Parathyroid adenoma (tissue), 2 donors: ENCODE results near the gene KDM6B.
A peak's percentile ranks its signal among the peaks of the same experiment; 100 is the strongest.

Experiments
- H2AFZ ChIP-seq: fragments of 300-600 bp; sonication (generic); one replicate; pipeline ENCODE4 v1.7.0; 2017; ENCODE audit warnings: antibody characterized with exemption, mild to moderate bottlenecking
- H3K27ac ChIP-seq: fragments of 300-600 bp; sonication (generic); one replicate; pipeline ENCODE4 v1.7.0; 2017
- H3K27me3 ChIP-seq: fragments of 300-600 bp; sonication (generic); one replicate; pipeline ENCODE4 v1.7.0; 2017; ENCODE audit warnings: low read length; ENCODE audit not compliant: control insufficient read depth, insufficient read depth
- H3K36me3 ChIP-seq: fragments of 300-600 bp; sonication (generic); one replicate; pipeline ENCODE4 v1.7.0; 2017; ENCODE audit warnings: low read length; ENCODE audit not compliant: control insufficient read depth, insufficient read depth
- H3K4me1 ChIP-seq: fragments of 300-600 bp; sonication (generic); one replicate; pipeline ENCODE4 v1.7.0; 2017; ENCODE audit warnings: control low read depth
- H3K4me2 ChIP-seq: fragments of 300-600 bp; sonication (generic); one replicate; pipeline ENCODE4 v1.7.0; 2017; ENCODE audit warnings: low read length
- H3K4me3 ChIP-seq: fragments of 300-600 bp; sonication (generic); one replicate; pipeline ENCODE4 v1.7.0; 2017; ENCODE audit warnings: low read depth, low read length
- H3K79me2 ChIP-seq: fragments of 300-600 bp; sonication (generic); one replicate; pipeline ENCODE4 v1.7.0; 2017; ENCODE audit warnings: control low read depth
- H3K9ac ChIP-seq: fragments of 300-600 bp; sonication (generic); one replicate; pipeline ENCODE4 v1.7.0; 2017; ENCODE audit warnings: mild to moderate bottlenecking
- H3K9me3 ChIP-seq: fragments of 300-600 bp; sonication (generic); one replicate; pipeline ENCODE4 v1.7.0; 2017; ENCODE audit warnings: low read length; ENCODE audit not compliant: control insufficient read depth
- TF ChIP-seq, protein P1 (sequence below): fragments of 300-600 bp; sonication (generic); IDR thresholded peaks from one replicate; pipeline ENCODE4 v1.7.0; 2017; ENCODE audit warnings: antibody characterized with exemption, mild to moderate bottlenecking
- donor health status: primary hyperparathyroidism.

Gene KDM6B

DNA sequence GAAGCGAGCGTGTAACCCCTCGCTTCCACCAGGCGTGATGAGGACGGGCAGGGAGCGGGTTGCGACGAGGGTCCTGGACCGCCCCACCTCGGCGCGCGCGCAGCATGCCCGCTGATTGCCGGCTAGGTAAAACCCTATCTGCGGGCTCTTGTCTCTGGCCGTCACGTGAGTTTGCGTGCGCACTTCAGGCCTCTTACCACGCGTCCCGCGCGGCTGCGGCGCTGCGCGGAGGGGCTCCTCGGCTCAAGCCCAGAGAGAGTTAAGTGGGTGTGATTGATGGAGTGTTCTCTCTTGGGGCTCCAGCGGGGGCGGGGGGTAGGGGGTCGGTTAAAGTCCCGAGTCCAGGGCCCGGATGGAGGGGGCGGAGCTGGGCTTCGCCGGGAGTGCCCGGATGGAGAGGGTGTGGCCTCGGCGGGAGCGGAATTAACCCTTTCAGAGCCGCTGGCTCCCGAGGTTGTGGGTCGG is 7.9 kb downstream of the KDM6B start:
- peaks cover 31% of the 10 kb centered on the region for H3K4me1 ChIP-seq
- H3K27ac ChIP-seq: peak overlapping the region; percentile 98
- TF ChIP-seq, protein P1, sequence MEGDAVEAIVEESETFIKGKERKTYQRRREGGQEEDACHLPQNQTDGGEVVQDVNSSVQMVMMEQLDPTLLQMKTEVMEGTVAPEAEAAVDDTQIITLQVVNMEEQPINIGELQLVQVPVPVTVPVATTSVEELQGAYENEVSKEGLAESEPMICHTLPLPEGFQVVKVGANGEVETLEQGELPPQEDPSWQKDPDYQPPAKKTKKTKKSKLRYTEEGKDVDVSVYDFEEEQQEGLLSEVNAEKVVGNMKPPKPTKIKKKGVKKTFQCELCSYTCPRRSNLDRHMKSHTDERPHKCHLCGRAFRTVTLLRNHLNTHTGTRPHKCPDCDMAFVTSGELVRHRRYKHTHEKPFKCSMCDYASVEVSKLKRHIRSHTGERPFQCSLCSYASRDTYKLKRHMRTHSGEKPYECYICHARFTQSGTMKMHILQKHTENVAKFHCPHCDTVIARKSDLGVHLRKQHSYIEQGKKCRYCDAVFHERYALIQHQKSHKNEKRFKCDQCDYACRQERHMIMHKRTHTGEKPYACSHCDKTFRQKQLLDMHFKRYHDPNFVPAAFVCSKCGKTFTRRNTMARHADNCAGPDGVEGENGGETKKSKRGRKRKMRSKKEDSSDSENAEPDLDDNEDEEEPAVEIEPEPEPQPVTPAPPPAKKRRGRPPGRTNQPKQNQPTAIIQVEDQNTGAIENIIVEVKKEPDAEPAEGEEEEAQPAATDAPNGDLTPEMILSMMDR: no peak
- H3K9ac ChIP-seq: peak overlapping the region; percentile 93
- H3K36me3 ChIP-seq: no peaks in the 10 kb centered on the region
- H3K27me3 ChIP-seq: no peaks in the 10 kb centered on the region
- H3K79me2 ChIP-seq: peaks cover 9% of the 10 kb centered on the region
- peak overlapping the region; percentile 93 for H2AFZ ChIP-seq
- no peaks in the 10 kb centered on the region for H3K9me3 ChIP-seq
- H3K4me3 ChIP-seq: peak overlapping the region; percentile 88
- peak overlapping the region; percentile 75 for H3K4me2 ChIP-seq

DNA sequence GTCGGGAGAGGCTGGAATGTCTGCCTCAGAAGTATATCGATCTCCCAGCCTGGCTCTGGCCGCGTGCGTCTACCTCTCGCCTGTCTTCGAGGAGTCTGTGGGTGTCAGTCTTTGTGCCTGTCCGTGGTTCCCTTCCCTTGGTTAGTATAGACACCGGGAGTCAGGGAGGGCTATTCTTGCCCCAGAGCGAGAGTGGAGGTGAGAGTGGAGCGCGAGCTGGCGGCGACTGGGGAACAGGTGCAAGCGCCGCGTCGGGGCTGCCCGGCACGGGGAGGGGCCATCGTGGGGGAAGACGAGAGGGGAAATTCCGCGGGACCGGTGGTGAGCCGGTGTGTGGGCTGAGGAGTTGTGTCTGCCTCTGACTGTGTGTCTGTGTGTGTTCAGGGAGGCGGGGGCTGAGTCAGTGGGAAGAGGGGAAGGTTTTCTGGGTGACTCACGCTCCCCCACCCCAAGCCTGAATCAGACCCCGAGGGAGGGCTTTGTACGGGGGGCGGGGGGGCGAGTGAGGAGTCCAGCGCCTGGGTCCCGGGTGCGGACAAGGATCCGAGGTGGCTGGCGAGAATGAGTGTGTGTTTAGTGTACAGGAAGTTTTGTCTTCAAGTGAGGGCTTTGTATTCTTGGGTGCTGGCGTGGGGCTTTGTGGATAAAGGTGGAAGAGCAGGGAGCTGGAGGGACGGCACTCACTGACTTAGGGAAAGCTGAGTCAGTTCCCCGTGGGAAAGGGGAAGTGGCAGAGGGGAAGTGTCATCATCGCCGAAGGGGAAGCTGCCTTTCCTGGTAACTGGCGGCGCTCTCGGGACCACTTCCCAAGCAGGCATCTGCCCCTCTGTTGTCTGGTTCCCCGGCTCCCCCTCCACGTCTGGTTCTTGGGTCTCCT is 8.6 kb downstream of the KDM6B start:
- Histone ChIP-seq H3K9ac (peak overlapping the region; percentile 93), H2AFZ (peak overlapping the region; percentile 93), H3K4me3 (peak overlapping the region; percentile 88), H3K9me3 (no peaks in the 10 kb centered on the region), H3K79me2 (peaks cover 5% of the 10 kb centered on the region), H3K36me3 (no peaks in the 10 kb centered on the region), H3K4me1 (peaks cover 25% of the 10 kb centered on the region), H3K27ac (peak overlapping the region; percentile 98), H3K4me2 (peak overlapping the region; percentile 75), H3K27me3 (no peaks in the 10 kb centered on the region)
- TF ChIP-seq, protein P1: no peak

DNA sequence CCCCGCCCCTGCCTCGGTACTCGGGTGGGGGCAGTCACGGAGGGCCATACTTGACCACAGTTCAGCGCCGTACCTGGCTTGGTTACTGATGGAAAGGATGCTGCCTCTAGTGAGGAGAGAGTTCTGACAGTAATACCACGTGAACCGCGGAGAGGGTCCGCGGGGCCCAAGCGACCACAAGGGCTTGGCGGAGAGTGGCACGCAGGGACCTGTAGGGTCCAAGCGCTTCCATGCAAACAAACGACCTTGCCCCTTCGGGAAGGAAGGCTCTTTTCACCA is 9.2 kb downstream of the KDM6B start:
- Histone ChIP-seq H3K79me2 (peaks cover 5% of the 10 kb centered on the region), H3K9me3 (no peaks in the 10 kb centered on the region), H3K4me3 (peak overlapping the region; percentile 88), H3K4me1 (peaks cover 23% of the 10 kb centered on the region), H3K27ac (peak overlapping the region; percentile 98), H2AFZ (peak overlapping the region; percentile 3), H3K36me3 (no peaks in the 10 kb centered on the region), H3K27me3 (no peaks in the 10 kb centered on the region), H3K4me2 (peak overlapping the region; percentile 75), H3K9ac (peak overlapping the region; percentile 30)
- TF ChIP-seq, protein P1: no peak

DNA sequence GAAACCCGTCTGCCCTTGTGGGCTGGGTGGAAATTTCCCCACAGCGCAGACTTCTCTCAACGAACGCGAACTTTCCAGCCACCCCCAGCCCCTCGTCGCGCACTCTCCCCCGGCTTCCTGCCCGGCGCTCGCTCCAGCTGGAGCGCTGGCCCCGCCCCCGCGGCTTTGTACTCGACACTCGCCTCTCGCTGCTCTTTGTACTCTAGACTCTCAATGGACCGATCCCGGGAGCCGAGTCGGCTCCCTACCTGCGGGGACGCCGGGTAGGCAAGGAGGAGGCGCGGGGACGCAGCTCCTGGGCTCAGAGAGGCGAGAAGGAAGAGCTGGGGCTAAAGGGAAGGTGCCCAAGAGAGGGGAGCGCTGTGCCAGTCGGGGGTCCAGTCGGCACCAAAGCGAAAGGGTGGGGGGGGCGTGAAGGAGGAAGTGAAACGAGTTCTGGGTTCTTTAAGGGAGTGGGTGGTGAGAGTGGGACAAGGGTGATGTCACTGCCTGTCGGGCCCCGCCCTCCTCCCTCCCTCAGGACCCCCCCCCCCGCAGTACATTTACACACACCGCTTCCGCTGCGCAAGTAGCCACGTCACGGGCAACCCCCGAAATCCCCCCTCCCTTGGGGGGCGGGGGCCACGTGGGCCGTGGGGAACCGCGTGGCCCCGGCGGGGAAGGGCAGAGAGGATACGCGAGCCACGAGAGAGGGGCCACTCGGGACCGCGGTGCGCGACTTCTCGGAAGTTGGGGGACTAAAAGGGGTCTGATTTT is 9.7 kb downstream of the KDM6B start:
- no peaks in the 10 kb centered on the region for H3K9me3 ChIP-seq
- TF ChIP-seq, protein P1: no peak
- H3K79me2 ChIP-seq: peaks cover 5% of the 10 kb centered on the region
- H3K4me1 ChIP-seq: peaks cover 19% of the 10 kb centered on the region
- H2AFZ ChIP-seq: peak overlapping the region; percentile 81
- H3K27ac ChIP-seq: peak overlapping the region; percentile 98
- no peaks in the 10 kb centered on the region for H3K36me3 ChIP-seq
- H3K27me3 ChIP-seq: no peaks in the 10 kb centered on the region
- H3K4me3 ChIP-seq: peak overlapping the region; percentile 88
- H3K4me2 ChIP-seq: peak overlapping the region; percentile 75
- peak overlapping the region; percentile 1 for H3K9ac ChIP-seq
